HCT116 (cell line): ENCODE measurements around the gene PLOD2. TPM values are rescaled to one million over a fixed set of nuclear protein-coding genes. Genes with fewer than 3 reads are reported as not detected.

Experiments used
- ATAC-seq: fragments of 200-7000 bp; cut with Tn5 transposase; 2 replicates; pipeline ENCODE4 v1.9.1; 2020; ENCODE audit warnings: mild to moderate bottlenecking, moderate library complexity
- BruUV-seq: library from RNA; stranded (reverse); fragments of 400-500 nt; replicated peaks from 2 replicates; lab custom pipeline; 2021; lab: Mats Ljungman, UMichigan
- CTCF ChIA-PET: fragments of 300-600 bp; sonication (Branson Sonifier 250); formaldehyde crosslinking; loops from one replicate; lab custom pipeline; 2021; ENCODE audit warnings: antibody characterized with exemption; lab: Charles Lee
- POLR2A ChIA-PET: fragments of 300-600, 350-600 bp; sonication (Branson Sonifier 250); formaldehyde crosslinking; loops from one replicate; lab custom pipeline; 2021; ENCODE audit warnings: antibody characterized with exemption; lab: Charles Lee
- RAD21 ChIA-PET, 2 experiments: fragments of 300-600 bp; sonication (Branson Sonifier 250); formaldehyde crosslinking; loops; one replicate each; lab custom pipeline; 2023; ENCODE audit warnings: low total read pairs in 2 of 2; ENCODE audit not compliant: uncharacterized antibody in 2 of 2, unreplicated experiment in 2 of 2, low non-redundant PET in 1 of 2; lab: Charles Lee
- DNase-seq: peaks from one replicate; pipeline ENCODE4 v3.0.0-alpha.2; 2010; ENCODE audit warnings: low read depth, low spot score
- H2AFZ ChIP-seq: fragments of 200-600 bp; shearing (Covaris generic), sonication (generic); 2 replicates; pipeline ENCODE4 v1.6.1; 2017; ENCODE audit warnings: low read depth, mixed run types, mixed read lengths, antibody characterized with exemption, low read length; ENCODE audit not compliant: poor library complexity, severe bottlenecking
- H3K27ac ChIP-seq: 2 replicates; pipeline ENCODE4 v1.5.1; 2012; ENCODE audit warnings: low read depth, low read length
- H3K27me3 ChIP-seq: fragments of 200-600 bp; sonication (generic); 2 replicates; pipeline ENCODE4 v1.6.1; 2016; ENCODE audit warnings: mixed run types, low read length, mixed read lengths; ENCODE audit not compliant: insufficient read depth
- H3K36me3 ChIP-seq, 2 experiments: fragments of 200-500 bp in 1 of 2; fragments of 200-600 bp in 1 of 2; sonication (Bioruptor generic) in 1 of 2; sonication (generic) in 1 of 2; 2 replicates each; pipeline versions ENCODE4 v1.5.1 to v1.6.1; 2014 to 2016; ENCODE audit warnings: low read length in 2 of 2, inconsistent platforms in 1 of 2, mixed read lengths in 1 of 2, mixed run types in 1 of 2; ENCODE audit not compliant: insufficient read depth in 2 of 2, control insufficient read depth in 1 of 2
- H3K4me1 ChIP-seq, 2 experiments: fragments of 200-600 bp in 1 of 2; sonication (generic) in 1 of 2; 2 replicates each; pipeline versions ENCODE4 v1.5.1 to v1.6.1; 2012 to 2017; ENCODE audit warnings: low read length in 2 of 2, inconsistent platforms in 1 of 2, mild to moderate bottlenecking in 1 of 2, mixed read lengths in 1 of 2, mixed run types in 1 of 2, moderate library complexity in 1 of 2; ENCODE audit not compliant: insufficient read depth in 2 of 2, control insufficient read depth in 1 of 2
- H3K4me2 ChIP-seq: fragments of 200-600 bp; sonication (generic); 2 replicates; pipeline ENCODE4 v1.6.1; 2017; ENCODE audit warnings: mixed run types, low read length, mixed read lengths
- H3K4me3 ChIP-seq, 2 experiments: fragments of 200-600 bp in 1 of 2; sonication (generic) in 1 of 2; replicated peaks in 1 of 2; 2 replicates each; pipeline ENCODE4 v1.5.1; 2011 to 2016; ENCODE audit warnings: low read length in 2 of 2, control low read depth in 1 of 2, low read depth in 1 of 2, mild to moderate bottlenecking in 1 of 2, mixed read lengths in 1 of 2, mixed run types in 1 of 2
- H3K79me2 ChIP-seq: fragments of 200-600 bp; sonication (generic); 2 replicates; pipeline ENCODE4 v1.6.1; 2017; ENCODE audit warnings: mild to moderate bottlenecking, mixed run types, low read length, moderate library complexity, mixed read lengths; ENCODE audit not compliant: insufficient read depth
- H3K9ac ChIP-seq: fragments of 200-600 bp; sonication (generic); 2 replicates; pipeline ENCODE4 v1.6.1; 2016; ENCODE audit warnings: low read length, mixed read lengths
- H3K9me2 ChIP-seq: fragments of 200-600 bp; sonication (generic), shearing (Covaris generic); 2 replicates; pipeline ENCODE4 v1.6.1; 2017; ENCODE audit warnings: mixed run types, mild to moderate bottlenecking, moderate library complexity; ENCODE audit not compliant: insufficient read depth
- H3K9me3 ChIP-seq, 2 experiments: fragments of 200-500 bp in 1 of 2; fragments of 200-600 bp in 1 of 2; sonication (Bioruptor generic) in 1 of 2; sonication (generic) in 1 of 2; 2 replicates each; pipeline ENCODE4 v1.6.1; 2014 to 2017; ENCODE audit warnings: low read length in 2 of 2, mixed read lengths in 2 of 2, inconsistent platforms in 1 of 2, low read depth in 1 of 2, mild to moderate bottlenecking in 1 of 2, mixed run types in 1 of 2, moderate library complexity in 1 of 2; ENCODE audit not compliant: control insufficient read depth in 1 of 2, insufficient read depth in 1 of 2
- H4K20me1 ChIP-seq: fragments of 200-600 bp; sonication (generic), shearing (Covaris generic); 2 replicates; pipeline ENCODE4 v1.6.1; 2017; ENCODE audit warnings: mixed run types, mild to moderate bottlenecking, moderate library complexity; ENCODE audit not compliant: insufficient read depth
- CBX3 ChIP-seq: IDR thresholded peaks from 2 replicates; pipeline ENCODE4 v1.6.1; 2012; ENCODE audit warnings: low read depth
- CEBPB ChIP-seq: IDR thresholded peaks from 2 replicates; pipeline ENCODE4 v1.6.1; 2012; ENCODE audit warnings: low read depth
- EGR1 ChIP-seq: IDR thresholded peaks from 2 replicates; pipeline ENCODE4 v1.6.1; 2012; ENCODE audit warnings: low read depth
- ELF1 ChIP-seq: IDR thresholded peaks from 2 replicates; pipeline ENCODE4 v1.6.1; 2012; ENCODE audit warnings: low read depth, borderline replicate concordance
- EZH2 ChIP-seq: fragments of 200-600 bp; sonication (generic); IDR thresholded peaks from 2 replicates; pipeline ENCODE4 v1.6.1; 2017; ENCODE audit warnings: antibody characterized with exemption, mixed run types
- FOSL1 ChIP-seq: IDR thresholded peaks from 2 replicates; pipeline ENCODE4 v1.6.1; 2012; ENCODE audit warnings: low read depth
- JUND ChIP-seq: IDR thresholded peaks from 2 replicates; pipeline ENCODE4 v1.6.1; 2012
- MAX ChIP-seq: IDR thresholded peaks from 2 replicates; pipeline ENCODE4 v1.6.1; 2012
- POLR2A ChIP-seq: IDR thresholded peaks from 2 replicates; pipeline ENCODE4 v1.7.0; 2011; ENCODE audit warnings: borderline replicate concordance; ENCODE audit not compliant: insufficient read depth, insufficient read length; ENCODE audit errors: extremely low read depth
- RAD21 ChIP-seq: IDR thresholded peaks from 2 replicates; pipeline ENCODE4 v1.6.1; 2012; ENCODE audit warnings: low read depth, mild to moderate bottlenecking
- SIN3A ChIP-seq: IDR thresholded peaks from 2 replicates; pipeline ENCODE4 v1.6.1; 2012; ENCODE audit warnings: low read depth
- SP1 ChIP-seq: IDR thresholded peaks from 2 replicates; pipeline ENCODE4 v1.6.1; 2012; ENCODE audit warnings: low read depth
- TCF7L2 ChIP-seq: IDR thresholded peaks from 2 replicates; pipeline ENCODE4 v1.7.0; 2011; ENCODE audit warnings: borderline replicate concordance, inconsistent platforms; ENCODE audit not compliant: insufficient read depth, insufficient read length; ENCODE audit errors: extremely low read depth
- ZFX ChIP-seq: fragments of 450-650 bp; IDR thresholded peaks from 2 replicates; pipeline ENCODE4 v1.6.1; 2017
- ZNF274 ChIP-seq: fragments of 200-500 bp; sonication (Bioruptor generic); IDR thresholded peaks from 2 replicates; pipeline ENCODE4 v1.6.1; 2014; ENCODE audit warnings: mild to moderate bottlenecking, low read depth, low read length, inconsistent platforms
- intact Hi-C: fragments of 100-400 bp; cut with micrococcal nuclease; formaldehyde crosslinking; loops from 2 replicates; pipeline ENCODE4 v1.10.0; 2022
- total RNA-seq: library from RNA; stranded (reverse); gene quantifications from one replicate; pipeline ENCODE4 v1.2.1, GENCODE V29; 2021; ENCODE audit not compliant: unreplicated experiment
- TF ChIP-seq, protein P1 (sequence below): IDR thresholded peaks from 2 replicates; pipeline ENCODE4 v1.6.1; 2011; ENCODE audit warnings: mild to moderate bottlenecking, low read length, moderate library complexity; ENCODE audit not compliant: insufficient replicate concordance; ENCODE audit errors: extremely low read depth
- TF ChIP-seq, protein P2 (sequence below): IDR thresholded peaks from 2 replicates; pipeline ENCODE4 v1.6.1; 2012

Gene PLOD2
- total RNA-seq, 1 experiment from 2014 or later: 25.8 TPM

- TF ChIP-seq SIN3A (no peak), POLR2A (no peak), JUND (no peak), RAD21 (no peak), ZFX (no peak), ELF1 (no peak), CBX3 (no peak)
- TF ChIP-seq, protein P1, sequence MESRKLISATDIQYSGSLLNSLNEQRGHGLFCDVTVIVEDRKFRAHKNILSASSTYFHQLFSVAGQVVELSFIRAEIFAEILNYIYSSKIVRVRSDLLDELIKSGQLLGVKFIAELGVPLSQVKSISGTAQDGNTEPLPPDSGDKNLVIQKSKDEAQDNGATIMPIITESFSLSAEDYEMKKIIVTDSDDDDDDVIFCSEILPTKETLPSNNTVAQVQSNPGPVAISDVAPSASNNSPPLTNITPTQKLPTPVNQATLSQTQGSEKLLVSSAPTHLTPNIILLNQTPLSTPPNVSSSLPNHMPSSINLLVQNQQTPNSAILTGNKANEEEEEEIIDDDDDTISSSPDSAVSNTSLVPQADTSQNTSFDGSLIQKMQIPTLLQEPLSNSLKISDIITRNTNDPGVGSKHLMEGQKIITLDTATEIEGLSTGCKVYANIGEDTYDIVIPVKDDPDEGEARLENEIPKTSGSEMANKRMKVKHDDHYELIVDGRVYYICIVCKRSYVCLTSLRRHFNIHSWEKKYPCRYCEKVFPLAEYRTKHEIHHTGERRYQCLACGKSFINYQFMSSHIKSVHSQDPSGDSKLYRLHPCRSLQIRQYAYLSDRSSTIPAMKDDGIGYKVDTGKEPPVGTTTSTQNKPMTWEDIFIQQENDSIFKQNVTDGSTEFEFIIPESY: no peak
- BruUV-seq: no TSS peak
- ChIA-PET CTCF (interaction anchor here (1.3 kb wide), 1 partner anchor 12 kb away, joined by 4 read pairs; no protein-coding TSS in a partner anchor), RAD21 (no interaction called here), POLR2A (no interaction called here)
- DNase-seq (no peak), ATAC-seq (no peak)
- Histone ChIP-seq H2AFZ (no peak overlapping the region), H3K4me3 (no peak overlapping the region), H3K27ac (no peak overlapping the region), H3K9ac (no peak overlapping the region), H3K79me2 (no peaks in the 10 kb centered on the region), H3K4me2 (no peak overlapping the region), H3K36me3 (no peaks in the 10 kb centered on the region), H3K27me3 (no peaks in the 10 kb centered on the region), H3K9me3 (no peaks in the 10 kb centered on the region), H3K9me2 (no peaks in the 10 kb centered on the region), H4K20me1 (no peaks in the 10 kb centered on the region), H3K4me1 (no peaks in the 10 kb centered on the region)
- intact Hi-C loops: no loop called here
Measured at GRCh38 chr3:146178006-146178689, 17.2 kb upstream of the PLOD2 start.

DNA sequence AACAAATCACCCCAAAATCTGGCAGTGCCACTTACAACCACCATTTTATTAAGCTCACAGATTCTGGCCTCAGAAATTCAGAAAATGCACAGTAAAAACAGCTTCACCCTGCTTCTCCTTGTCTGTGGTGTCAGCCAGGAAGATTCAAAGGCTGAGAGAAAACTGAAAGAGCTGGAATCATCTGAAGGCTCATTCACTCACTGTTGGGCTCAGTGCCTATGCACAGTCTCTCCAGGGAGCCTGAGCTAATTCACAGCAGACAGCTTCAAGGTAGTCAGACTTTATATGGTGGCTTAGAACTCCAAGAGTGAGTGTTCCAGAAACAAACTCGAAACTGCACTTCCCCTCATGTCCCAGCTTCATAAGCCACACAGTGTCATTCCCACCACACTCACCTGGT lies 16.5 kb upstream of the PLOD2 start:
- ChIA-PET CTCF (interaction anchor here (1.3 kb wide), 1 partner anchor 12 kb away, joined by 4 read pairs; no protein-coding TSS in a partner anchor), POLR2A (no interaction called here), RAD21 (no interaction called here)
- DNase-seq (no peak), ATAC-seq (no peak)
- Histone ChIP-seq H3K36me3 (no peaks in the 10 kb centered on the region), H3K79me2 (no peaks in the 10 kb centered on the region), H3K27ac (no peak overlapping the region), H2AFZ (no peak overlapping the region), H3K4me1 (no peaks in the 10 kb centered on the region), H4K20me1 (no peaks in the 10 kb centered on the region), H3K9ac (no peak overlapping the region), H3K9me3 (no peaks in the 10 kb centered on the region), H3K4me3 (no peak overlapping the region), H3K9me2 (no peaks in the 10 kb centered on the region), H3K27me3 (no peaks in the 10 kb centered on the region), H3K4me2 (no peak overlapping the region)
- intact Hi-C loops: no loop called here
- no TSS peak for BruUV-seq
- TF ChIP-seq, protein P2, sequence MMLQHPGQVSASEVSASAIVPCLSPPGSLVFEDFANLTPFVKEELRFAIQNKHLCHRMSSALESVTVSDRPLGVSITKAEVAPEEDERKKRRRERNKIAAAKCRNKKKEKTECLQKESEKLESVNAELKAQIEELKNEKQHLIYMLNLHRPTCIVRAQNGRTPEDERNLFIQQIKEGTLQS: no peak
- no peak for TF ChIP-seq JUND
- no peak for TF ChIP-seq FOSL1
- TF ChIP-seq ZNF274: no peak
- no peak for TF ChIP-seq EZH2
- TF ChIP-seq, protein P1: no peak
- TF ChIP-seq EGR1: no peak
- TF ChIP-seq TCF7L2: no peak
- no peak for TF ChIP-seq RAD21
- no peak for TF ChIP-seq POLR2A
- no peak for TF ChIP-seq CEBPB
- TF ChIP-seq SP1: no peak
- TF ChIP-seq MAX: no peak
